Adrenal gland (tissue), 5 donors: ENCODE measurements around the gene BIN2.
"Not testable (repeated sequence)": the region's sequence is repeated elsewhere in the genome, so short reads cannot be mapped to it uniquely, and the experiment has no call there.

ENCODE experiments used
- POLR2A ChIP-seq, 2 donors: fragments of 450-650 bp; IDR thresholded peaks; one replicate each; pipeline ENCODE4 v1.6.1; 2017; ENCODE audit warnings: antibody characterized with exemption in 2 of 2, mild to moderate bottlenecking in 2 of 2, moderate library complexity in 1 of 2
- TF ChIP-seq, protein P1 (sequence below), 6 experiments: fragments of 450-650 bp in 4 of 6; fragments of 200-600 bp in 2 of 6; sonication (generic) in 1 of 6; IDR thresholded peaks; 1 replicate in 5 of 6; 2 replicates in 1 of 6; pipeline versions ENCODE4 v1.5.1 to v1.8.0; 2016 to 2021; ENCODE audit warnings: antibody characterized with exemption in 6 of 6, mild to moderate bottlenecking in 2 of 6, moderate library complexity in 1 of 6
- donor health status: DM: no; HTN: no; CAD: no.

- TF ChIP-seq, protein P1, sequence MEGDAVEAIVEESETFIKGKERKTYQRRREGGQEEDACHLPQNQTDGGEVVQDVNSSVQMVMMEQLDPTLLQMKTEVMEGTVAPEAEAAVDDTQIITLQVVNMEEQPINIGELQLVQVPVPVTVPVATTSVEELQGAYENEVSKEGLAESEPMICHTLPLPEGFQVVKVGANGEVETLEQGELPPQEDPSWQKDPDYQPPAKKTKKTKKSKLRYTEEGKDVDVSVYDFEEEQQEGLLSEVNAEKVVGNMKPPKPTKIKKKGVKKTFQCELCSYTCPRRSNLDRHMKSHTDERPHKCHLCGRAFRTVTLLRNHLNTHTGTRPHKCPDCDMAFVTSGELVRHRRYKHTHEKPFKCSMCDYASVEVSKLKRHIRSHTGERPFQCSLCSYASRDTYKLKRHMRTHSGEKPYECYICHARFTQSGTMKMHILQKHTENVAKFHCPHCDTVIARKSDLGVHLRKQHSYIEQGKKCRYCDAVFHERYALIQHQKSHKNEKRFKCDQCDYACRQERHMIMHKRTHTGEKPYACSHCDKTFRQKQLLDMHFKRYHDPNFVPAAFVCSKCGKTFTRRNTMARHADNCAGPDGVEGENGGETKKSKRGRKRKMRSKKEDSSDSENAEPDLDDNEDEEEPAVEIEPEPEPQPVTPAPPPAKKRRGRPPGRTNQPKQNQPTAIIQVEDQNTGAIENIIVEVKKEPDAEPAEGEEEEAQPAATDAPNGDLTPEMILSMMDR (IDR thresholded peaks at IDR 0.05), result not testable (repeated sequence)
- not testable (repeated sequence) for TF ChIP-seq POLR2A (IDR thresholded peaks at IDR 0.05)
These were observed 64.4 kb downstream of the BIN2 start for GRCh38 chr12:51259600-51259999.
